PC-9 (cell line): ENCODE data around the gene REXO5.

ENCODE experiments used
- EZH2 ChIP-seq: fragments of 200-600 bp; sonication (generic); IDR thresholded peaks from 2 replicates; pipeline ENCODE4 v1.8.0; 2017; ENCODE audit warnings: antibody characterized with exemption, low read depth
- TF ChIP-seq, protein P1 (sequence below): fragments of 200-600 bp; sonication (generic); conservative IDR thresholded peaks from 2 replicates; pipeline ENCODE4 v1.6.1; 2017; ENCODE audit warnings: mixed run types, antibody characterized with exemption, mild to moderate bottlenecking, moderate library complexity

DNA sequence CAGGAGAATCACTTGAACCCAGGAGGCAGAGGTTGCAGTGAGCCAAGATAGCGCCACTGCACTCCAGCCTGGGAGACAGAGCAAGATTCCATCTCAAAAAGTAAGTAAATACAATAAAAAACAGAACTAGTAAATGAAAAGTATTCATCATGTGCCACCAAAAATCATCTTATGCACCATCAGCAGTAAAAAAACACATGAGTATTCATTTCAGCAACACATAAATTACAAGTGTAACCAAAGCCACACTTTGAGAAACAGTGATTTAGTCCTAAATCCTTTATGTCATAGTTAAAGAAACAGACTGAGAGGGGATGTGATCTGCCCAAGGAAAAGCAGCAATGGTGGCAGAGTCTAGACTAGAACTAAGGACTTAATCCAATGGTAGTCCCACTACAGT lies 80.9 kb downstream of the REXO5 start:
- TF ChIP-seq, protein P1, sequence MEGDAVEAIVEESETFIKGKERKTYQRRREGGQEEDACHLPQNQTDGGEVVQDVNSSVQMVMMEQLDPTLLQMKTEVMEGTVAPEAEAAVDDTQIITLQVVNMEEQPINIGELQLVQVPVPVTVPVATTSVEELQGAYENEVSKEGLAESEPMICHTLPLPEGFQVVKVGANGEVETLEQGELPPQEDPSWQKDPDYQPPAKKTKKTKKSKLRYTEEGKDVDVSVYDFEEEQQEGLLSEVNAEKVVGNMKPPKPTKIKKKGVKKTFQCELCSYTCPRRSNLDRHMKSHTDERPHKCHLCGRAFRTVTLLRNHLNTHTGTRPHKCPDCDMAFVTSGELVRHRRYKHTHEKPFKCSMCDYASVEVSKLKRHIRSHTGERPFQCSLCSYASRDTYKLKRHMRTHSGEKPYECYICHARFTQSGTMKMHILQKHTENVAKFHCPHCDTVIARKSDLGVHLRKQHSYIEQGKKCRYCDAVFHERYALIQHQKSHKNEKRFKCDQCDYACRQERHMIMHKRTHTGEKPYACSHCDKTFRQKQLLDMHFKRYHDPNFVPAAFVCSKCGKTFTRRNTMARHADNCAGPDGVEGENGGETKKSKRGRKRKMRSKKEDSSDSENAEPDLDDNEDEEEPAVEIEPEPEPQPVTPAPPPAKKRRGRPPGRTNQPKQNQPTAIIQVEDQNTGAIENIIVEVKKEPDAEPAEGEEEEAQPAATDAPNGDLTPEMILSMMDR, result no peak
- TF ChIP-seq EZH2, result no peak
